ENCODE results near the gene FBXW8. TPM values are rescaled to one million over a fixed set of nuclear protein-coding genes. Genes with fewer than 3 reads are reported as not detected.

FBXW8 gene
- total RNA-seq, 2 experiments from 2014 or later, result 7.3 to 8.0 TPM

DNA sequence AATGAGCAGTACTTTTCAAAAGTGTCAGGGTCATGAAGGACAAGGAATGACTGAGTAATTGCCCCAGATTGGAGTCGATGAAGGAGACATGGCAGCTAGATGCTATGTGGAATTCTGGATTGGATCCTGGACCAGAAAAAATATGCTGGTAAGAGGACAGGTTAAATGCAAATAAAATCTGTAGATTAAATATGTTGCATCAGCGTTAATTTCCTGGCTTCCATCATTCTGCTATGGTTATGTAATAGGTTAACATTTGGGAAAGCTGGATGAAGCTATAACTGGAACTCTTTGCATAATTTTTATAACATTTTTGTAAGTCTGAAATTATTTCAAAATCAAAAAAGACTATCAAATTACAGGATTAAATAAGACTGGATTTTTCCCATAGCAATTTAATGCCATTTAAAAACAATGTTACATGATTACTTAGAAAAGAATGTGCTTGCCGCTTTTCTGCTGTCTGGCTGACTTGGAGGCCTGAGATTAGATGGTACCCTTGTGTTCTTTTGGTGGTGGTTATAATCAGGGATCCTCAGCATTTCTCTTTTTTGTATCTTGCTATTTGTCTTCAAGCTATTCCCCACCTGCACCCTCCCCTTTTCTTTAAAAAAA lies 65.1 kb downstream of the FBXW8 start:
- H3K4me3 Mint-ChIP-seq, result no peak overlapping the region
- peaks cover 2% of the 10 kb centered on the region for H3K4me1 Mint-ChIP-seq
- H3K27ac Mint-ChIP-seq, result no peak overlapping the region
- peaks cover 13% of the 10 kb centered on the region for H3K36me3 Mint-ChIP-seq
- no peak for DNase-seq
- no peaks in the 10 kb centered on the region for H3K27me3 Mint-ChIP-seq
- H3K9me3 Mint-ChIP-seq, result no peaks in the 10 kb centered on the region

DNA sequence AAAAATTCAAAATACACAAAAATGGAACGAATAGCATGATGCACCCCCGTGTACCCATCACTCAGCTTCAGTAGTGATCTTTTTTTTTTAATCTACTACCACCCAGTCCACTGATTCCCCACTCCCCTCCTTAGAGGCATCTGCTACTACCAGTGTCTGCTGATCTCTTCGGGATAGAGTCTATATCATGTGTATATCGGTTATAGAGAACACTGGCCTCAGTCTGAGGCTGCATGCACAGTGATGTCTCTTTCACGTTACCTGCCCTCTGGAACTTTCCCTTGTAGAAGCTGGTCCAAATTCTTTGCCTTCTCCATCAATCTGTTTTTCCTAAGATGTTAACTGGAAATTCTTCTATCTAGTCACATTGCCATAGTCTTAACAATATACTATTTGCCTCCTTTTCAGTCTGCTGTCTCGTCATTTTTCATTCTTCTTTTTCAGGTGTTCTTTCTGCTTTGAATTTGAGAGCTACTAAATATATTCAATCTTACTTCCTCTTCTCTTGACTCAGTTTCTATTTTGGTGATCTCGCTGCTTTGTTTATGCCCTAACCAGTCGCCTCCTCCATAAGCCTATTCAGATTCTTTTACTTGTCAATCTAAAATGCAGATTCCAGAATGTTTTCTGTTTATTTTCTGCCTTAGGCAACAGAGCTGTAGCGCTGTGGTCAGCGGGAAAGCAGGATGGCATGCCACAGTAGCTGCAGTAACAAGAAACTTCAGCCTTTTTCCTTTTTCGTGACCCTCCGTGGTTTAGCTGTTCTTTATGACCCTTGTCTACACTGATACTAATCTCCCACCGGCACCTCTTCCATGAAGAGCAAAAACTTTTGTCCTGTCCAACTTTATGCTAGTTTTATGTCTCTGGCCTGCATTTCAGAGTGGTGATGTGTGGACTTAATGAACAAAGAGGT lies 67.0 kb downstream of the FBXW8 start:
- Mint-ChIP-seq H3K27ac (no peak overlapping the region), H3K9me3 (no peaks in the 10 kb centered on the region), H3K27me3 (no peaks in the 10 kb centered on the region)

DNA sequence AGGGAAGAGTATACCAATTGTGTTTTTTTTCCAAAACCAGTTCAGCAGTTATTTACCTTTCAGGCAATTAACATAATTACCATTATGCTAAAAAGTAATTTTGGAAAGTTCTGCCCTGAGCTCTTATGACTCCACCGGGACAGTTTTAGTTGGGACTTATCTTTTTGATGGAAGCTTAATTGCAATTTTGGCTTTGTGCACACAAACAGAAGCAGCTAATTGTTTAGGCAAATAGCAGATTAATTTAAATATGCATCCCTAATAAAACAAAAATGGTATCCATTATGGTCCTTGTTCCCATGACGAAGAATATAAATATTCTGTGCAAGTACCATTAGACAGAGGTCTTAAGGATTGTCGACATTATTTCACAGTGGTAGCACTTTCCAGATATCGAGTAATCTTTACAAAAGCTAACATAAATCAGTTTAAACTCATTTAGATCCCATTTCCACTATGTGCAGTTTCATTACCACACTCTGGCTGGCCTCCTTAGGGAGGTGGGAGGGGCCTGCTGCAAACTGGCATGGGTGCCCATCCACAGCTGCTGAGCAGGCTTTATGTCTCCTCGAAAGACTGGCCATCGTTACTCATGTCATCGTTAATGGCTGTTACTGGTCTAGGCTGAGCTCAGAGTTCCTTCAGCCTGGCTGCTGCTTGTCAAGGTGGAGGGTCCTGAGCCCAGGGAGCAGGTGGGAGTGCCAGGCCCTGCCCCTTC lies 68.2 kb downstream of the FBXW8 start:
- DNase-seq, result no peak
- Mint-ChIP-seq H3K27me3 (no peaks in the 10 kb centered on the region), H3K4me1 (peaks cover 2% of the 10 kb centered on the region), H3K27ac (no peak overlapping the region), H3K4me3 (no peak overlapping the region), H3K36me3 (no peaks in the 10 kb centered on the region), H3K9me3 (no peaks in the 10 kb centered on the region)

More for the DNA sequence above, 67.0 kb downstream of the FBXW8 start:
- H3K4me1 Mint-ChIP-seq, result peaks cover 2% of the 10 kb centered on the region
- H3K36me3 Mint-ChIP-seq, result peaks cover 5% of the 10 kb centered on the region
- H3K4me3 Mint-ChIP-seq, result no peak overlapping the region
- no peak for DNase-seq

DNA sequence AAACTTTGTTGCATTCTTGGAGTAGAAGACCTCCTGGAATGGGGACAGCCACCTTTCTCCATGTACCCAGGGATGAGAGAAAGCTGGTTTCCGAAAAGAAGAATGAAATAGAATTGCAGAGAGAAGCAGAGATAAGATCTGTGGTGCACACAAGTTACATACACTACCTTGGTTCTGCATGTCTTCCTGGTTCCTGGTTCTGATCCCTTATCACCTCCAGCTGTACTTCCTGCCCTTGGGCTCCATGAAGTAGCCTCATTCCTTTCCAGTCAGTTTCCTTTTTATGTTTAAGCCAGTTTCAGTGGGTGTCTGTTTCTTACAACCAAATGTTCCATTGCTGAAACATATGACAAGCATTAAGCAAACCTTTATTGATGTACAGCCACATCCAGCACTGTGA lies 69.3 kb downstream of the FBXW8 start:
- H3K27ac Mint-ChIP-seq, result no peak overlapping the region
- no peaks in the 10 kb centered on the region for H3K27me3 Mint-ChIP-seq
- no peak overlapping the region for H3K4me3 Mint-ChIP-seq
- no peaks in the 10 kb centered on the region for H3K36me3 Mint-ChIP-seq
- no peak for DNase-seq
- no peaks in the 10 kb centered on the region for H3K9me3 Mint-ChIP-seq
- H3K4me1 Mint-ChIP-seq, result peaks cover 2% of the 10 kb centered on the region

DNA sequence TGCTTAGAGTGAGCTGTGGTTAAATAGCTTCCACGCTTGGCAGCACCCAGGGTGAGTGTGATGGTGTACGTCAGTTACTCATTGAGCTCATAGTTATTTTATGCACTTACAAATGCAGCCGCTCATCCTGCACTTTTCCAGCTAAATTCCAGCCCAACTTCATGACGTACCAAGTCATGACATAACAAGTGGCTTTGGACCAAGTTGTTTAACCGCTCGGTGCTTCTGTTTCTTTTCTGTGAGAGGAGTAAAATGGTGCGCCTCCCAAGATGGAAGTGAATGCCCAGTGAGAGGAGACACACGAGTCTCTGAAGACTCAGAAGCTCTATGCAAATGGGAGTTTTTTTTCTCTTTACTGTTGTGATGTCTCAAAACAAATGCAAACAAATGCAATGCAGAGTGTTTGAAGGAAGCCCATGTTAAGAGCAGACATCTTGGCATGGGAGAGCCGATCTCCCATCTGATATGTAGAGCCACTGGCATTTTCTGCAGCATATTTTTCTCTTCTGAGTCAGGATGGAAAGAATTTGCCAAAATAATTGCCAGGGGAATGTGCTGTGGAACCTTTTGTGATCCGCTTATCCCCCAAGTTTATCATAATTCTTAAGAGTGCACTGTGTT lies 72.2 kb downstream of the FBXW8 start:
- H3K27ac Mint-ChIP-seq, result no peak overlapping the region
- DNase-seq, result no peak
- no peaks in the 10 kb centered on the region for H3K27me3 Mint-ChIP-seq
- H3K4me3 Mint-ChIP-seq, result no peak overlapping the region
- no peaks in the 10 kb centered on the region for H3K36me3 Mint-ChIP-seq
- peaks cover 2% of the 10 kb centered on the region for H3K4me1 Mint-ChIP-seq
- H3K9me3 Mint-ChIP-seq, result no peaks in the 10 kb centered on the region

DNA sequence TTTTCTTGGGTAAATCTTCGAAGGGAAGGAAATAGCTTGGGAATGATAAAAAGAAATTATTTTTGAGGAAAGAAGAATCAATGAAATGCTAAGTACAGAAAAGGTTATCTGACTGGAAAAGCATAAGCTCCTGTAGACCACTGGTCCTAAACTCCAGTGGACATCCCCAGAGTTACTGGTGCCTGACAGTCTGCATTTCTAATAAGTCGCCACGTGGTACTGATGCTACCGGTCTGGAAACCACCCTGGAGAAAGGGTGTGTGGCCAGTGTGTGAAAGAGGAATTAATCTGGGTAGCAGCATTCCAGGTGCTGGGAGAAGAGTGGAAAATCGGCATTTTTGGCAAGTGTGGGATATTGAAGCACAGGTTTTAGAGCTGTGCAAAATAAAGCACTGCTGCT lies 73.3 kb downstream of the FBXW8 start:
- Mint-ChIP-seq H3K36me3 (no peaks in the 10 kb centered on the region), H3K4me1 (peaks cover 2% of the 10 kb centered on the region), H3K9me3 (no peaks in the 10 kb centered on the region), H3K27me3 (no peaks in the 10 kb centered on the region), H3K4me3 (no peak overlapping the region), H3K27ac (no peak overlapping the region)
- no peak for DNase-seq

DNA sequence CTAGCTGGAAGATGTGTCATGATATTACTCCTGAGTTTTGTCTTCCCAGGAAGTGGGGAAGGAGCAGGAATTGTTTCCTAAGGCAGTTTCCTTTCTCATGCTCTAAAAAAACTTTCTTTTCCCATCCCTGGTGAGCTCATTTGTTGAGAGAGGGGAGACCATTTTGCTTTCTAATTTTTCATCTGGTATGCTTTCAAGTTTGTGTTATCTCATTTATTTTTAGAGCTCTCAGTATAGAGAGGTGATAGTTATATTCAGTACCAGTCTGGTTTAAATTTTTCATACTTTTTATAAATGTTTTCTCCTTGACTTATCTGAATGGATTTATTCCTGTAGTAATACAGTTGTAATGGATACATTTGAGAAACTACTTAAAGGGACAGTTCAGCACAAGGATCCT lies 79.6 kb downstream of the FBXW8 start:
- no peaks in the 10 kb centered on the region for H3K4me1 Mint-ChIP-seq
- DNase-seq, result no peak
- H3K27me3 Mint-ChIP-seq, result no peaks in the 10 kb centered on the region
- no peak overlapping the region for H3K4me3 Mint-ChIP-seq
- H3K9me3 Mint-ChIP-seq, result no peaks in the 10 kb centered on the region
- H3K27ac Mint-ChIP-seq, result no peak overlapping the region
- H3K36me3 Mint-ChIP-seq, result peaks cover 6% of the 10 kb centered on the region

DNA sequence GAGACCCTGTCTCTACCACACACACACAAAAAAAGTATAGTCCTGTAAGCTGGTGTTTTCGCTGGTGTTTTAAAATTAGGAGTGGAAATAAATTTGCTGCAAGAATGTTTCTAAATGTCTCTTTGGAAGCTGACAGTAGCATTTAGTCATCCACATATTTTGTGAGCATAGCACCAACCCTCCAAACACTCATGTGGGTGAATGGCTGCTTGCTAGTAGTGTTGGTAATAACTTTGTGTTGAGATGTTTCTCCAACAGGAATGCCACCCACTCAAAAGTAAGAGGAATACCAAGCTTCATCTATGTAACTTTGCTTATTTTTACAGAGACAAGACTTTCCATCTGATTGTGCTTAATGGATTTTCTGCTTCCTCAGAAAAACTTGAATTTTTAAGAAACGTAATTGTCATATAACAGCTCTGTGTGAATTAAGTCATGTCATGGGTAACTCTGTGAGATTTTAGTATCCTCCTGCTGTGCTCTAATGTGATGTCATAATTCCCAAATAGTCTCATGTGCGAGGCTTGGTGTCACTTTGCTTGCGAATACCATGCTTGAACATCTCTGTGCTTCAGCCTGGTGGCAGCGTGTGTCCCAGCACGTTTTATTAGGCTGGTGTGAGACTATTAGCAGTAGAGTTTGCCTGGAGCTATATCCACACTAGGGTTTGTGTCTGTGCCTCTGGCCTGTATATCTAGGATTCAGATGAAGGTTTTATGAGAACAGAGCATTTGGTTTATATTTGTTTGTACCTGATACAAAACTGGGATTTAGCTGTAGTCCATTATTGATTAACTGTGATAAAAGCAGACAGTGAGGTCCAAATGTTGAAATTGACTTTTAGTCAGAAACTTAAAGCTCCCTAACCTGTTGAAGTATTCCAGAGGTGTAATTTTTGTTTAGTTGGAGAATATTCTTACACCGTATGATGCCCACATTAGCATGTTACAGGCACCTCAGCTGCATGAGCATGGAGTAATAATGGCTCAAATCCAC lies 80.5 kb downstream of the FBXW8 start:
- Mint-ChIP-seq H3K9me3 (no peaks in the 10 kb centered on the region), H3K4me1 (peaks cover 2% of the 10 kb centered on the region), H3K27ac (no peak overlapping the region), H3K27me3 (no peaks in the 10 kb centered on the region), H3K4me3 (no peak overlapping the region), H3K36me3 (peaks cover 6% of the 10 kb centered on the region)
- DNase-seq, result no peak

DNA sequence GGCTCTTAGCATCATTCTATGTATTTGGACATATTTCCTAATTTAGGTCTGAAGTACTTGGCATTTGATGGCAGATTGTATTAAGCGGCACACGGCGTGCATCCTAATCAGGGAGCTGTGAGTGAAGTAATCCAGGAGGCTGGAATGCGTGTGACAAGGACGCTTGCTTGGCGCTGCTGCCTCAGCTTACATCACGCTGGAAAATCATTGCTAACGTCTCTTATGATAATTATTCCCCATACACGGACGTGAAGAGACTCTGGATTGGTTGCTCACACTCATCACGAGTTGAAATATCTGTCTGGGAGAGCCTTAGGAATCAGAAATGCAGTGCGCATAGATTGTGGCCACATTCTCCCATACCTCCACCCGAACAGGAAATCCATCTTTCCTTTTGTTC lies 85.3 kb downstream of the FBXW8 start:
- no peak for DNase-seq
- Mint-ChIP-seq H3K4me1 (peaks cover 6% of the 10 kb centered on the region), H3K36me3 (no peaks in the 10 kb centered on the region)

DNA sequence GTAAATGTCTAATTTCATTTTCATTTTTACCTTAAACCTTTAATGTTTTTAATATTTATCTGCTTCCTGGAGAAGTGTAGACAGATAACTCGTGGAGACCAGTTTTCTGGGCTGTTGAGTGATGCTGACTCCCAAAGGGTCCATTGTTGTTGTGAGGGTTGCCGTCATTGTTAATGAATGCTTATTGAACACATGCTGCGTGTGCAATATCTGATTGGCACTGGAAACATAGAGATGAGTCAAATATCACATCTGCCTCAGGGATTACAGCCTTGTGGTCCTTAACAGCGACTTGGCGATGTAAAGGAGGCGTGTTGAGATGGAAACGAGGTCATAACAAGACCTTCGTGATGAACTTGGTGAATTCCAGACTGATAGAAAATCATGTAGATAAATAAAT lies 85.9 kb downstream of the FBXW8 start:
- peak; percentile 3 for DNase-seq
- peaks cover 6% of the 10 kb centered on the region for H3K4me1 Mint-ChIP-seq
- no peak overlapping the region for H3K27ac Mint-ChIP-seq
- no peaks in the 10 kb centered on the region for H3K27me3 Mint-ChIP-seq
- no peaks in the 10 kb centered on the region for H3K9me3 Mint-ChIP-seq
- no peaks in the 10 kb centered on the region for H3K36me3 Mint-ChIP-seq
- no peak overlapping the region for H3K4me3 Mint-ChIP-seq

More for the DNA sequence above, 85.3 kb downstream of the FBXW8 start:
- Mint-ChIP-seq H3K27me3 (no peaks in the 10 kb centered on the region), H3K4me3 (no peak overlapping the region), H3K9me3 (no peaks in the 10 kb centered on the region), H3K27ac (no peak overlapping the region)

DNA sequence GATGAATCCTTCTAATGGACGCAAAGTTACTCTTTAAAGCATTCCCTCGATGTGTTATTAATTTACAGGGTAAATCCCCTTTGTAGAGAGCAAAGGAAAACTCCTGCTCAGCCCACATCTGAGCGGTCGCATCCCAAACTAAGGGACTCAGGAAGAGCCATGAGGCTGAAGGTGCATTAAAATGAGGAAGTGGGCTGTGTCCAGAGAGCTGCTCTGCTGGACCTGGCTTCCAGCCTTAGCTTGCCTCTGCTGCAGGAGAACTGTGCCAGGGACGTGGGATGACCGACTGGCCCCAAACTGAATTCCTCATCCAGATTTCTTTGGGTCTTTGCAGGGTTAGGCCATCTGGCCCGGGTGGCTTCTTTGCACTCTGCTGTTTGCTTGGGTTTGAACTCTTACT lies 88.3 kb downstream of the FBXW8 start:
- Mint-ChIP-seq H3K4me3 (no peak overlapping the region), H3K36me3 (no peaks in the 10 kb centered on the region), H3K4me1 (peaks cover 6% of the 10 kb centered on the region), H3K27me3 (no peaks in the 10 kb centered on the region), H3K9me3 (no peaks in the 10 kb centered on the region), H3K27ac (no peak overlapping the region)
- no peak for DNase-seq

DNA sequence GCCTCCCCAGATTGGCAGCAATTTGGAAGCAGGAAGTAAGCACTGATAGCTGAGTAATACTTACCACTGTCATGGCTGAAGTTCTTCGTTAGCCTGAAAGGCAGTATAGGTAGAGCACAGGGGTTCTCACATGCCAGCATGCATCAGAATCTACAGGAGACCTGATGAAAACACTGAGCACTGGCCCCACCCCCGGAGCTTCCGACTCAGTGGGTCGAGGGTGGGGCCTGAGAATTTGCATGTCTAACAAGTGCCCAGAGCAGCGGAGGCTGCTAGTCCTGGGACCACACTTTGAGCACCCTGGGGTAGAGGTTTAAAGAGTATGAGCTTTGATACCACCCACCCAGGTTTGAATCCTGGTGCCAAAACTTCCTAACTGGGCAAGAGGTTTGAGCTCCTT lies 89.6 kb downstream of the FBXW8 start:
- no peak for DNase-seq
- no peaks in the 10 kb centered on the region for H3K36me3 Mint-ChIP-seq
- H3K4me1 Mint-ChIP-seq, result peaks cover 6% of the 10 kb centered on the region
- H3K27me3 Mint-ChIP-seq, result no peaks in the 10 kb centered on the region
- no peaks in the 10 kb centered on the region for H3K9me3 Mint-ChIP-seq
- H3K27ac Mint-ChIP-seq, result no peak overlapping the region
- H3K4me3 Mint-ChIP-seq, result no peak overlapping the region

DNA sequence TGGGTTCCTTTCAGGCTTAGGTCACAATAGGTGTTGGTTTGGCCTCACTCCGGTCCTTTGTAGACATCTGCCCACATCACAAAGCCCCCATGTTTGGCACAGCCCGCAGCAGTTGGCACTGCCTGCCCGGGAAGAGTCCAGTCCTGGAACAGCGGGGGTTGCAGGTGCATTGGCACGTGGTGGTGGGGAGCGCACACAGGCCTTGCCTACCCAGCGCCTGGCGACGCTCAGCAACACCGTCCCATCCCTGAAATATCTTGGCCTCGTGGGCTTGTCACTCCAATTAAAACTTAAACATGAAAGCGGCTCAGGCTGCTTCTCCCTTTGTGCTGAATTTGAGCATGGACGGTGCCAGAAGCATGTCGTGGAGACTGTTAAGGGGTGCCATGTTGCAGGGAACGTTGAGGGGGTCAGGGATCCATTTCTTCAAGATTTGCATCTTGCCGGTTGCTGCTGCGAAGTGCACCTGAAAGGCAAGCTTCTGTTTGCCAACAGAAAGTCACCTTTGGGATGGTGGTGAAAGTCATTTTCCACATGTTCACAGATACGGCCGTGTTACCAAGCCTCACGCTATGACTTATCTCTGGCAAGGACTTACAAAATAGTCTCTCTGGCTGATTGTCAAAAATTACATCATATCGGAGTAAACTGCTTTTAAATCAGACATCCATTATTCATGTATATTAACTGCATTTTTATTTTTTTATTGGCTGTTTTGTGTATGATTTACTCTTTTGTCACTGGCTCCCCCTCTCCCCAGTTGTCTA lies 91.5 kb downstream of the FBXW8 start:
- no peak overlapping the region for H3K27ac Mint-ChIP-seq
- H3K4me1 Mint-ChIP-seq, result no peaks in the 10 kb centered on the region
- no peaks in the 10 kb centered on the region for H3K36me3 Mint-ChIP-seq
- H3K27me3 Mint-ChIP-seq, result no peaks in the 10 kb centered on the region
- DNase-seq, result no peak
- no peak overlapping the region for H3K4me3 Mint-ChIP-seq
- H3K9me3 Mint-ChIP-seq, result no peaks in the 10 kb centered on the region
